ENCODE data around the gene MT1HL1.

Gene MT1HL1

DNA sequence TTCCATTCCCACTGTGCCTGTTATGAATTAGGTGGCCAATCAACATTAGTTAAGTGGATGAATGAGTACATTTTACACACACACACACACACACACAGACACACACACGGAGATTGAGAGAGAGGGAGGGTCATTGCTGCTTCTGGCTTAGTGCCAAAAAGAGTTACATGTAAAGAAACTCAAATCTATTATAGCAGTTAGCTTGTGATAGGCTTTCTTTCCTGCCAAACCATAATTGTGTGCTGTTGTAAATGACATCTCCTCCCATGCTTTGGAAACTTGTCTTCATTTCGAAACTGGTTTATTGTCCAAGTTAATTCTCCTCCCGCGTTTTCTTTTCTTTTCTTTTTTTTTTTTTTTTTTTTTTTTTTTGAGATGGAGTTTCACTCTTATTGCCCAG is 1.4 kb upstream of the MT1HL1 start:
- TF ChIP-seq GATA2 (IDR thresholded peaks at IDR 0.05; ENCODE audit: low read depth, low read length) (no peak), GATA3 (IDR thresholded peaks at IDR 0.05; ENCODE audit: low read depth, low read length) (no peak)

- TF ChIP-seq GATA2 (IDR thresholded peaks at IDR 0.05; ENCODE audit: low read depth, low read length): no peak
- TF ChIP-seq GATA3 (IDR thresholded peaks at IDR 0.05; ENCODE audit: low read depth, low read length): no peak
These were observed 725 bp downstream of the MT1HL1 start for GRCh38 chr1:237003516-237003915.

DNA sequence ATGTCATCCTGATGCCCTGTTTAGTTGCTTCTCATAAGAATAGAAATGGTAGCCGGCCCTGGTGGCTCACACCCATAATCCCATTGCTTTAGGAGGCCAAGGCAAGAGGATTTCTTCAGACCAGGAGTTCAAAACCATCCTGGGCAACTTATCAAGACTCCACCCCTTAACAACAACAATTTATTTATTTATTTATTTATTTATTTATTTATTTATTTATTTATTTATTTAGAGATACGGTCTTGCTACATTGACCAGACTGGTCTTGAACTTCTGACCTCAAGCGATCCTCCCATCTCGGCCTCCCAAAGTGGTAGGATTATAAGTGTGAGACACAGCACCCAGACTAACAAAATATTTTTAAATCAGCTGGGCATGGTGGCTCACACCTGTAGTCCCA is 4.0 kb downstream of the MT1HL1 start:
- TF ChIP-seq GATA3 (IDR thresholded peaks at IDR 0.05; ENCODE audit: low read depth, low read length): no peak
- TF ChIP-seq GATA2 (IDR thresholded peaks at IDR 0.05; ENCODE audit: low read depth, low read length): no peak

GRCh38 chr1:236998546-236998945 is 5.7 kb downstream of the MT1HL1 start:
- no peak for TF ChIP-seq GATA3 (IDR thresholded peaks at IDR 0.05; ENCODE audit: low read depth, low read length)
- TF ChIP-seq GATA2 (IDR thresholded peaks at IDR 0.05; ENCODE audit: low read depth, low read length): no peak

DNA sequence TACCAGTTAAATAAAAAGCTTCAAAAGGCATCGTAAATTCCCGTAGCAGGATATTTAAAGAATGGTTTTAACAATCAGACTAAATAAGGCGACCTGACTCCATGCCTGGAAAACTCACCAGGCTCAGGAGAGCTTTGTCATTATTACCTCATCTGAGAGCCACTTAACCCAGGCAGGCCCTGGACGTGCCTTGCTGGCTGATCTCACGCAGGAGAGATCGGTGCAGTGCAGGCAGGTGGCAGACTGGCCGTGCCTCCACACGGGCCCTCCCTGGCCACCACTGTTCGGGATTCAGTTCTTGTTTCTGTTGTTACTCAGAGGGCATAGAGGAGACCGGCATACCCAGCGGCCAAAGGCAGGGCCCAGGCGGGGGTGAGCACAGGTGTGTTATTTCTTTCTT is 6.4 kb downstream of the MT1HL1 start:
- TF ChIP-seq GATA3 (IDR thresholded peaks at IDR 0.05; ENCODE audit: low read depth, low read length): no peak

DNA sequence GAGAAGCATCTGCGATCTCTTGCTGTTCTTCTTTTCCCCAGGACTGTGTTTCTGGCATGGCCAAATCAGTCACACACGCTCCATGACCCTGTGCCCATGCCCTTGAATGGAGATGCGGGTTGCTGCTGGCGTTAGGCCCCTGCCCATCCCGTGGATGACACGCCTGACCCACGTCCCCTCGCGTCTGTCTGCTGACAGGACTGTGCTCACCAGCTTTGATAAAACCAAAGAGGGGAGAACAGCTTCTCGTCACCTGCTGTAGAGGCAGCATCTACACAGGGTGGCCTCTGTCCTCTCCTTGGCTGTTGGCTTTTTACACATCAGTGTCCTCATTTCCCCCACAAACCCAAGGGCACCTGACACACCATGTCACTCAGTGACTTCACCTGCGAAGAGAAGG is 6.9 kb downstream of the MT1HL1 start:
- TF ChIP-seq GATA2 (IDR thresholded peaks at IDR 0.05; ENCODE audit: low read depth, low read length): no peak
- TF ChIP-seq GATA3 (IDR thresholded peaks at IDR 0.05; ENCODE audit: low read depth, low read length): no peak

DNA sequence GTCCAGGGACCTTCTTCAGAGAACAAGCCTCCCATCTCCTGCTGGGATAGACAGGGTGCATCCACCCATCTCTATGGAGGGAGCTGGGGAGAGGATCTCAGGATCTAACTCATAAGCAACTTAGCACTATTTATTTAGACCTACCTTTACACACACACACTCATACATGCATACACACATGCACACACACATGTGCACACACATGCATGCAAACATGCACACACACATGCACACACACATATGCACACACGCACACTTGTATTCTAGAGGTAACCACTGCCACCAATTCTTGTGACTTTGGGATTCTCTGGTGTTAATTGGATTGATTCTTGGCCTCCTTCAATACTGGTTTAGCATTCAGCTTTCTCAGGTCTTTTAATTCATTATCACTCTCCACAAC is 9.8 kb downstream of the MT1HL1 start:
- no peak for TF ChIP-seq GATA2 (IDR thresholded peaks at IDR 0.05; ENCODE audit: low read depth, low read length)
- no peak for TF ChIP-seq GATA3 (IDR thresholded peaks at IDR 0.05; ENCODE audit: low read depth, low read length)

DNA sequence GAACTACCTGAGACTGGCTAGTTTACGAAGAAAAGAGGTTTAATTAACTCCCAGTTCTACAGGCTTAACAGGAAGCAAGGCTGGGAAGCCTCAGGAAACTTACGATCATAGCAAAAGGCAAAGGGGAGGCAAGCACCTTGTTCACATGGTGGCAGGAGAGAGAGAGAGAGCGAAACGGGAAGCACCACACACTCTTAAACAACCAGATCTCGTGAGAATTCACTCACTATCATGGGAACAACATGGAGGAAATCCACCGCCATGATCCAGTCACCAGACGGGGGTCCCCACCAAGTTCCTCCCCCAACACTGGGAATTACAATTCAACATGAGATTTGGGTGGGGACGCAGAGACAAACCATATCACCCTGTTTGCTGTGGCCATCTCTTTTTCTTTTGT is 11.8 kb downstream of the MT1HL1 start:
- TF ChIP-seq GATA2 (IDR thresholded peaks at IDR 0.05; ENCODE audit: low read depth, low read length) (no peak), GATA3 (IDR thresholded peaks at IDR 0.05; ENCODE audit: low read depth, low read length) (no peak)

- TF ChIP-seq GATA3 (IDR thresholded peaks at IDR 0.05; ENCODE audit: low read depth, low read length) (no peak), GATA2 (IDR thresholded peaks at IDR 0.05; ENCODE audit: low read depth, low read length) (no peak)
These were observed 14.2 kb downstream of the MT1HL1 start for GRCh38 chr1:236990052-236990445.

- TF ChIP-seq GATA3 (IDR thresholded peaks at IDR 0.05; ENCODE audit: low read depth, low read length) (no peak), GATA2 (IDR thresholded peaks at IDR 0.05; ENCODE audit: low read depth, low read length) (no peak)
These were observed 14.8 kb downstream of the MT1HL1 start for GRCh38 chr1:236989290-236990051.

GRCh38 chr1:236983818-236984217 is 20.4 kb downstream of the MT1HL1 start:
- no peak for TF ChIP-seq GATA3 (IDR thresholded peaks at IDR 0.05; ENCODE audit: low read depth, low read length)
- no peak for TF ChIP-seq GATA2 (IDR thresholded peaks at IDR 0.05; ENCODE audit: low read depth, low read length)

DNA sequence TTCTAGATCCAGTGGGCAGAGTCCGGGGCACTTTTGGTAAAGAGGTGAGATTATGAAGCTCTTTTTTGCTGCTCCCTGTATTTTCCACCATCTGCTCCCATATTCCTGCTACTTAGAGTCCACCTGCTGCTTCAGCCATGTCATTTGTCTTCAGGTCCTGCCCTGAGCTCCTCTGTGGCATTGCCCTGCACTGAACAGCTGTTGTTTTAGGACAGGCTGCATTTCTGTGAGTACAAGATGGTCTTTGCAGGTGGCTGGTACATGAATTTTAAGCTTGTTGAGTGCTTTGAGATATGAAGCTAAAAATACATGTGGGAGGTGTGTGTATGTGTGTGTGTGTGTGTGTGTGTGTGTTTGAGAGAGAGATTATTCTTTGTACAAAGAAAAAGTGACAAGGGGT is 21.9 kb downstream of the MT1HL1 start:
- no peak for TF ChIP-seq GATA3 (IDR thresholded peaks at IDR 0.05; ENCODE audit: low read depth, low read length)
- TF ChIP-seq GATA2 (IDR thresholded peaks at IDR 0.05; ENCODE audit: low read depth, low read length): no peak

- TF ChIP-seq GATA2 (IDR thresholded peaks at IDR 0.05; ENCODE audit: low read depth, low read length) (no peak), GATA3 (IDR thresholded peaks at IDR 0.05; ENCODE audit: low read depth, low read length) (no peak)
These were observed 23.6 kb downstream of the MT1HL1 start for GRCh38 chr1:236980673-236981072.

GRCh38 chr1:236979149-236979900 is 24.9 kb downstream of the MT1HL1 start:
- TF ChIP-seq GATA3 (IDR thresholded peaks at IDR 0.05; ENCODE audit: low read depth, low read length) (no peak), GATA2 (IDR thresholded peaks at IDR 0.05; ENCODE audit: low read depth, low read length) (no peak)

- TF ChIP-seq GATA3 (IDR thresholded peaks at IDR 0.05; ENCODE audit: low read depth, low read length): no peak
- TF ChIP-seq GATA2 (IDR thresholded peaks at IDR 0.05; ENCODE audit: low read depth, low read length): no peak
These were observed 25.5 kb downstream of the MT1HL1 start for GRCh38 chr1:236978740-236979139.

All from SH-SY5Y (cell line).